ENCODE results near the gene CREBRF. TPM values are rescaled to one million over a fixed set of nuclear protein-coding genes. Genes with fewer than 3 reads are reported as not detected.

The CREBRF gene
- polyA plus RNA-seq, 3 donors = 23.1 to 27.6 (median 23.6) TPM

DNA sequence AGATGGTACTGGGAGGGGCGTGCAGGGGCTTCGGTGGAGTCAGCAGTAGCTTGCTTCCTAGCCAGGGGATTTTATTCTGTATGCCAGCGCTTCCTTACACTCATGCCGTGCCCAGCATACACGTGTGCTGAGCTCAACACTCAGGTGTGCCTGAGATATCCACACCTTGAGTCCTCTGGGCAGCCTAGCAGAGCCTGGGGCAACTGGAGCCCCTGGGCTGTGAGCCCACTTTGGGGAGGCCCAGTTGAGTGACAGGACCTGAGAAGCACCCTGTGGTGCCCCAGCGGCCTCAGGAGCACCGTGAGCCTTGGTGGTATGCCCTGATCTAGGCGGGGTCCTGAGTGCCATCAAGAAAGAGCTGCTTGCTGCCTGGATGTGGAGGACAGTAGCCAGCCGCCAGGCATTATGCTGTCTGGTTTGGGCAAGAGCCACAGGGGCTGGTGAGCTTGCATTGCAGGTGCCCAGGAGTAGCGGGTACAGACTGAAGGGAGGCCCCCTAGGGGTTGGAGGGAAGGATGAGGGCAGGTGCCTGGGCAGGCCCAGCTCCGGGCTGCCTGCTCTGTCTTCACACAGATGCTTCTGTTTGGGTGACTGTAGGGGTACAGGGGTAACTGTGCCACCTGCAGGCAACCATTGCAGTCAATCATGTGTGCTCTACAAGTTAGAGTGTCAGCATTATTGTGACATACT is 131.0 kb downstream of the CREBRF start:
- DNase-seq = no peak
- Histone ChIP-seq H3K4me2 (replicated peaks; ENCODE audit: extremely low read depth, low read length, poor library complexity, severe bottlenecking) (no peak overlapping the region), H3K36me3 (replicated peaks in 1 of 2; ENCODE audit: control insufficient read depth in 1 of 2, insufficient read depth in 2 of 2, low read length in 2 of 2) (no peaks in the 10 kb centered on the region), H3K27me3 (ENCODE audit: control insufficient read depth in 2 of 2, insufficient read depth in 2 of 2, low read length in 2 of 2) (no peaks in the 10 kb centered on the region), H3K4me3 (replicated peaks in 1 of 3; ENCODE audit: low read depth in 2 of 3, low read length in 3 of 3) (no peak overlapping the region), H3K79me2 (ENCODE audit: insufficient read depth, low read length) (no peaks in the 10 kb centered on the region), H4K20me1 (ENCODE audit: insufficient read depth, low read length) (no peaks in the 10 kb centered on the region), H3K9me3 (replicated peaks in 1 of 2; ENCODE audit: control insufficient read depth in 1 of 2, insufficient read depth in 1 of 2, low read length in 2 of 2) (no peaks in the 10 kb centered on the region), H3K27ac (ENCODE audit: low read depth in 1 of 2, low read length in 2 of 2) (no peak overlapping the region), H3K4me1 (ENCODE audit: control insufficient read depth in 1 of 2, insufficient read depth in 2 of 2, low read length in 2 of 2) (no peaks in the 10 kb centered on the region), H2AFZ (ENCODE audit: insufficient read depth, low read depth, low read length, poor library complexity, severe bottlenecking) (no peak overlapping the region), H3K9ac (ENCODE audit: insufficient read depth, low read length, poor library complexity, severe bottlenecking) (no peak overlapping the region)
- no peaks in the 10 kb centered on the region for H3K36me3 Mint-ChIP-seq
- no peaks in the 10 kb centered on the region for H3K4me1 Mint-ChIP-seq
- intact Hi-C loops (cut with micrococcal nuclease) = no loop called here
- H3K9me3 Mint-ChIP-seq = no peaks in the 10 kb centered on the region
- TF ChIP-seq, protein P1, sequence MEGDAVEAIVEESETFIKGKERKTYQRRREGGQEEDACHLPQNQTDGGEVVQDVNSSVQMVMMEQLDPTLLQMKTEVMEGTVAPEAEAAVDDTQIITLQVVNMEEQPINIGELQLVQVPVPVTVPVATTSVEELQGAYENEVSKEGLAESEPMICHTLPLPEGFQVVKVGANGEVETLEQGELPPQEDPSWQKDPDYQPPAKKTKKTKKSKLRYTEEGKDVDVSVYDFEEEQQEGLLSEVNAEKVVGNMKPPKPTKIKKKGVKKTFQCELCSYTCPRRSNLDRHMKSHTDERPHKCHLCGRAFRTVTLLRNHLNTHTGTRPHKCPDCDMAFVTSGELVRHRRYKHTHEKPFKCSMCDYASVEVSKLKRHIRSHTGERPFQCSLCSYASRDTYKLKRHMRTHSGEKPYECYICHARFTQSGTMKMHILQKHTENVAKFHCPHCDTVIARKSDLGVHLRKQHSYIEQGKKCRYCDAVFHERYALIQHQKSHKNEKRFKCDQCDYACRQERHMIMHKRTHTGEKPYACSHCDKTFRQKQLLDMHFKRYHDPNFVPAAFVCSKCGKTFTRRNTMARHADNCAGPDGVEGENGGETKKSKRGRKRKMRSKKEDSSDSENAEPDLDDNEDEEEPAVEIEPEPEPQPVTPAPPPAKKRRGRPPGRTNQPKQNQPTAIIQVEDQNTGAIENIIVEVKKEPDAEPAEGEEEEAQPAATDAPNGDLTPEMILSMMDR (IDR thresholded peaks at IDR 0.05) = no peak
- peak overlapping the region in 1 of 7 donors; percentile 50 for H3K27ac Mint-ChIP-seq
- 95% methylated on average over 11 of the region's 11 CpGs for WGBS (ENCODE audit: insufficient coverage)
- H3K27me3 Mint-ChIP-seq (ENCODE audit: low read depth in 3 of 3) = peaks cover 1 to 6% (median 2%) of the 10 kb centered on the region in 3 donors
- no peak overlapping the region for H3K4me3 Mint-ChIP-seq

DNA sequence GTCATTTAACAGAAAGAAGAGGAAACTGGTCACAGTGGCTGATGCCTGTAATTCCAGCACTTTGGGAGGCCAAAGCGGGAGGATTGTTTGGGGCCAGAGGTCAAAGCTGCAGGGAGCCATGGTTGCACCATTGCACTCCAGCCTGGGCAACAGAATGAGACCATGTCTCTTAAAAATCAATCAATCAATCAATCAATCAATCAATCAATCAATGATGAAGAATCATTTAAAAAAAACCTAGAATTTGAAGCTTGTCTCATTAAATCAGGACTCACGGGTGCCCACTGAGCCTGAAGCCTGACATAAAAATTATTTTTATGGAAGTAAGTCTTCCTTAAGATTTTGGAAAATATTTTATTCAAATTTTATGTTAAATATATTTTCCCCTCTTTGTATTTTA is 132.1 kb downstream of the CREBRF start:
- no peaks in the 10 kb centered on the region for H3K36me3 Mint-ChIP-seq
- 100% methylated on average over 1 of the region's 2 CpGs for WGBS (ENCODE audit: insufficient coverage)
- H3K9me3 ChIP-seq (replicated peaks in 1 of 2; ENCODE audit: control insufficient read depth in 1 of 2, insufficient read depth in 1 of 2, low read length in 2 of 2) = no peaks in the 10 kb centered on the region
- intact Hi-C loops (cut with micrococcal nuclease) = no loop called here
- H3K27ac ChIP-seq (ENCODE audit: low read depth in 1 of 2, low read length in 2 of 2) = no peak overlapping the region
- no peaks in the 10 kb centered on the region for H4K20me1 ChIP-seq (ENCODE audit: insufficient read depth, low read length)
- no peak for DNase-seq
- H3K4me2 ChIP-seq (replicated peaks; ENCODE audit: extremely low read depth, low read length, poor library complexity, severe bottlenecking) = no peak overlapping the region
- H3K27me3 ChIP-seq (ENCODE audit: control insufficient read depth in 2 of 2, insufficient read depth in 2 of 2, low read length in 2 of 2) = no peaks in the 10 kb centered on the region
- no peaks in the 10 kb centered on the region for H3K4me1 ChIP-seq (ENCODE audit: control insufficient read depth in 1 of 2, insufficient read depth in 2 of 2, low read length in 2 of 2)
- H3K79me2 ChIP-seq (ENCODE audit: insufficient read depth, low read length) = no peaks in the 10 kb centered on the region
- H3K9me3 Mint-ChIP-seq = no peaks in the 10 kb centered on the region
- no peak overlapping the region for H3K9ac ChIP-seq (ENCODE audit: insufficient read depth, low read length, poor library complexity, severe bottlenecking)
- no peak overlapping the region for H3K4me3 Mint-ChIP-seq
- no peaks in the 10 kb centered on the region for H3K4me1 Mint-ChIP-seq
- no peak overlapping the region for H3K4me3 ChIP-seq (replicated peaks in 1 of 3; ENCODE audit: low read depth in 2 of 3, low read length in 3 of 3)
- peaks cover 1 to 6% (median 2%) of the 10 kb centered on the region in 3 donors for H3K27me3 Mint-ChIP-seq (ENCODE audit: low read depth in 3 of 3)
- TF ChIP-seq, protein P1 (IDR thresholded peaks at IDR 0.05) = no peak
- no peaks in the 10 kb centered on the region for H3K36me3 ChIP-seq (replicated peaks in 1 of 2; ENCODE audit: control insufficient read depth in 1 of 2, insufficient read depth in 2 of 2, low read length in 2 of 2)
- H2AFZ ChIP-seq (ENCODE audit: insufficient read depth, low read depth, low read length, poor library complexity, severe bottlenecking) = no peak overlapping the region
- no peak overlapping the region for H3K27ac Mint-ChIP-seq

Small RNAs within 50 kb of the gene (small RNA-seq; reads per million reads assigned to genes)
- not detected for gene RF00019 (ENCODE audit: insufficient read length, low read depth)
- gene SNORA74B (ENCODE audit: insufficient read length, low read depth) = 115 reads per million, percentile 96 among the genes with 10 or more reads in this experiment

Other genes with a start within 250 kb of the CREBRF start
- 10 to 100 TPM; 28.3 to 76.2 (median 34.1) TPM for gene ERGIC1, start 222.1 kb upstream of the CREBRF start, polyA plus RNA-seq
- 10 to 100 TPM; 31.5 to 60.9 (median 58.6) TPM for gene RPL26L1, start 96.9 kb upstream of the CREBRF start, polyA plus RNA-seq
- gene ATP6V0E1, start 72.6 kb upstream of the CREBRF start, polyA plus RNA-seq = 100 to 1,000 TPM; 216 to 760 (median 698) TPM
- 10 to 100 TPM in 1 of 3 donors, 1 to 10 TPM in 2; 9.2 to 13.6 (median 9.8) TPM for gene BNIP1, start 88.2 kb downstream of the CREBRF start, polyA plus RNA-seq
- not detected for gene NKX2-5, start 178.9 kb downstream of the CREBRF start, polyA plus RNA-seq

Data from CD14-positive monocyte (primary cell).